HEK293 (cell line): Measurements from ENCODE around the gene LILRA2.
"Not testable (repeated sequence)": the region's sequence is repeated elsewhere in the genome, so short reads cannot be mapped to it uniquely, and the experiment has no call there.

ENCODE experiments used
- CTCF ChIA-PET: fragments of 350-600 bp; formaldehyde crosslinking; extraction: SDS; loops from one replicate; lab custom pipeline; 2021; ENCODE audit warnings: antibody characterized with exemption; lab: Yijun Ruan, JAX
- POLR2A ChIA-PET: fragments of 300-600 bp; formaldehyde crosslinking; extraction: SDS; loops from one replicate; lab custom pipeline; 2020; ENCODE audit warnings: antibody characterized with exemption, inconsistent platforms; lab: Yijun Ruan, JAX
- H3K27ac ChIP-seq: fragments of 200-500 bp; sonication (Bioruptor generic); 2 replicates; pipeline ENCODE4 v1.5.1; 2014; ENCODE audit warnings: low read depth, low read length, control low read depth, inconsistent platforms; ENCODE audit errors: extremely low read depth
- H3K36me3 ChIP-seq, 2 experiments: fragments of 200-500 bp in 1 of 2; sonication (Bioruptor generic) in 1 of 2; 1 replicate in 1 of 2; 2 replicates in 1 of 2; pipeline ENCODE4 v1.5.1; 2014 to 2017; ENCODE audit warnings: inconsistent platforms in 2 of 2, low read length in 2 of 2; ENCODE audit not compliant: control insufficient read depth in 2 of 2, insufficient read depth in 1 of 2
- H3K4me1 ChIP-seq: fragments of 200-500 bp; sonication (Bioruptor generic); 2 replicates; pipeline ENCODE4 v1.5.1; 2014; ENCODE audit warnings: mild to moderate bottlenecking, low read length, inconsistent platforms; ENCODE audit not compliant: control insufficient read depth, insufficient read depth
- H3K4me3 ChIP-seq: 2 replicates; pipeline ENCODE4 v1.5.1; 2011; ENCODE audit warnings: low read depth, mild to moderate bottlenecking, control low read depth, low read length, moderate library complexity
- H3K9me3 ChIP-seq: fragments of 200-500 bp; sonication (Bioruptor generic); 2 replicates; pipeline ENCODE4 v1.5.1; 2014; ENCODE audit warnings: low read depth, low read length, inconsistent platforms; ENCODE audit not compliant: control insufficient read depth, insufficient read depth
- MZF1 ChIP-seq: fragments of 450-650 bp; formaldehyde crosslinking; IDR thresholded peaks from 2 replicates; pipeline ENCODE4 v1.5.1; 2017; ENCODE audit warnings: missing biosample characterization, missing genetic modification characterization, borderline replicate concordance
- PATZ1 ChIP-seq: fragments of 450-650 bp; formaldehyde crosslinking; IDR thresholded peaks from 2 replicates; pipeline ENCODE4 v1.5.1; 2016; ENCODE audit warnings: missing biosample characterization, missing genetic modification characterization
- SP3 ChIP-seq: fragments of 450-650 bp; formaldehyde crosslinking; IDR thresholded peaks from 2 replicates; pipeline ENCODE4 v1.5.1; 2016; ENCODE audit warnings: missing biosample characterization, missing genetic modification characterization
- ZBTB1 ChIP-seq: fragments of 450-650 bp; formaldehyde crosslinking; IDR thresholded peaks from 2 replicates; pipeline ENCODE4 v1.5.1; 2016; ENCODE audit warnings: missing biosample characterization, missing genetic modification characterization
- ZNF19 ChIP-seq: fragments of 450-650 bp; formaldehyde crosslinking; IDR thresholded peaks from 2 replicates; pipeline ENCODE4; 2016; ENCODE audit warnings: missing biosample characterization, missing genetic modification characterization, low read depth
- ZNF274 ChIP-seq, 2 experiments: fragments of 200-500 bp in 1 of 2; fragments of 450-650 bp in 1 of 2; sonication (Bioruptor generic) in 1 of 2; formaldehyde crosslinking in 1 of 2; IDR thresholded peaks; 2 replicates each; pipeline versions ENCODE4 v1.5.1 to v1.6.1; 2014 to 2016; ENCODE audit warnings: borderline replicate concordance in 1 of 2, inconsistent platforms in 1 of 2, low read length in 1 of 2, missing biosample characterization in 1 of 2, missing genetic modification characterization in 1 of 2
- ZNF398 ChIP-seq: fragments of 450-650 bp; formaldehyde crosslinking; IDR thresholded peaks from 2 replicates; pipeline ENCODE4 v1.5.1; 2017; ENCODE audit warnings: missing biosample characterization, missing genetic modification characterization
- ZNF501 ChIP-seq: fragments of 450-650 bp; formaldehyde crosslinking; IDR thresholded peaks from 2 replicates; pipeline ENCODE4 v1.5.1; 2016; ENCODE audit warnings: missing biosample characterization, missing genetic modification characterization
- ZNF623 ChIP-seq: fragments of 450-650 bp; formaldehyde crosslinking; IDR thresholded peaks from 2 replicates; pipeline ENCODE4 v1.5.1; 2016; ENCODE audit warnings: missing biosample characterization, missing genetic modification characterization
- ZNF645 ChIP-seq: fragments of 450-650 bp; formaldehyde crosslinking; IDR thresholded peaks from 2 replicates; pipeline ENCODE4; 2016; ENCODE audit warnings: missing biosample characterization, missing genetic modification characterization
- ZNF701 ChIP-seq: fragments of 450-650 bp; formaldehyde crosslinking; IDR thresholded peaks from 2 replicates; pipeline ENCODE4 v1.5.1; 2016; ENCODE audit warnings: missing biosample characterization, missing genetic modification characterization
- ZNF776 ChIP-seq: fragments of 450-650 bp; formaldehyde crosslinking; IDR thresholded peaks from 2 replicates; pipeline ENCODE4 v1.5.0; 2017; ENCODE audit warnings: missing biosample characterization, missing genetic modification characterization, borderline replicate concordance
- ZXDB ChIP-seq: fragments of 450-650 bp; formaldehyde crosslinking; IDR thresholded peaks from 2 replicates; pipeline ENCODE4 v1.5.1; 2016; ENCODE audit warnings: missing biosample characterization, missing genetic modification characterization
- TF ChIP-seq, protein P1 (sequence below): fragments of 450-650 bp; formaldehyde crosslinking; IDR thresholded peaks from 2 replicates; pipeline ENCODE4 v1.5.1; 2016; ENCODE audit warnings: missing biosample characterization, missing genetic modification characterization

The LILRA2 gene

DNA sequence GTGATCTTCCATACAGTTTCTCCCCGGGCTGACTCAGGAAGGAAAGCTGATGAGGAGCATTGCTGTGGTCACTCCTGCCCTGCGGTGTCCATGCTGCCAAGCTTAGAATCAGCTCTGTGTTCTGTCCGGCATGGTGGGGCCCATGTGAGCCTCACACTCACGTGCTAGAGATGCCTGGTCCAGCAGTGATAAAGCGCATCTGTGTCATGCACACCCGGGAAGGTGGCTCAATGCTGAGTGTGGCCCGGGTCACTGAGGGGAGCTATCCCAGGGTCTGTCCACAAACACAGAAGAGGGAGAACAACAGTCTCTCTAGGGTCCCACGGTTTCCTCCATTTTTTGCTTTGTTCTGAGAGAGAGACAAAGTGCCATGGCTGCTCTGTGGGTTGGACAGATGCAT lies 53.2 kb downstream of the LILRA2 start (continued):
- no peak for TF ChIP-seq ZNF274 (IDR thresholded peaks at IDR 0.05; ENCODE audit: low read length)
- TF ChIP-seq ZNF274 (tag by site-specific recombination; IDR thresholded peaks at IDR 0.05; ENCODE audit: borderline replicate concordance): no peak
- no peak for TF ChIP-seq ZXDB (tag by site-specific recombination)
- TF ChIP-seq ZNF701 (tag by site-specific recombination): no peak
- TF ChIP-seq ZNF776: no peak
- no peak for TF ChIP-seq ZNF398 (tag by site-specific recombination)
- TF ChIP-seq ZBTB1 (tag by site-specific recombination): no peak
- TF ChIP-seq PATZ1 (tag by site-specific recombination): no peak
- no peak for TF ChIP-seq MZF1 (tag by site-specific recombination)
- TF ChIP-seq, protein P1, sequence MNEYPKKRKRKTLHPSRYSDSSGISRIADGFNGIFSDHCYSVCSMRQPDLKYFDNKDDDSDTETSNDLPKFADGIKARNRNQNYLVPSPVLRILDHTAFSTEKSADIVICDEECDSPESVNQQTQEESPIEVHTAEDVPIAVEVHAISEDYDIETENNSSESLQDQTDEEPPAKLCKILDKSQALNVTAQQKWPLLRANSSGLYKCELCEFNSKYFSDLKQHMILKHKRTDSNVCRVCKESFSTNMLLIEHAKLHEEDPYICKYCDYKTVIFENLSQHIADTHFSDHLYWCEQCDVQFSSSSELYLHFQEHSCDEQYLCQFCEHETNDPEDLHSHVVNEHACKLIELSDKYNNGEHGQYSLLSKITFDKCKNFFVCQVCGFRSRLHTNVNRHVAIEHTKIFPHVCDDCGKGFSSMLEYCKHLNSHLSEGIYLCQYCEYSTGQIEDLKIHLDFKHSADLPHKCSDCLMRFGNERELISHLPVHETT (tag by site-specific recombination): no peak
- TF ChIP-seq ZNF645: no peak
- TF ChIP-seq ZNF623 (tag by site-specific recombination): no peak
- no peak for TF ChIP-seq ZNF501 (tag by site-specific recombination)
- TF ChIP-seq SP3 (tag by site-specific recombination): no peak
- TF ChIP-seq ZNF19 (tag by site-specific recombination): no peak

DNA sequence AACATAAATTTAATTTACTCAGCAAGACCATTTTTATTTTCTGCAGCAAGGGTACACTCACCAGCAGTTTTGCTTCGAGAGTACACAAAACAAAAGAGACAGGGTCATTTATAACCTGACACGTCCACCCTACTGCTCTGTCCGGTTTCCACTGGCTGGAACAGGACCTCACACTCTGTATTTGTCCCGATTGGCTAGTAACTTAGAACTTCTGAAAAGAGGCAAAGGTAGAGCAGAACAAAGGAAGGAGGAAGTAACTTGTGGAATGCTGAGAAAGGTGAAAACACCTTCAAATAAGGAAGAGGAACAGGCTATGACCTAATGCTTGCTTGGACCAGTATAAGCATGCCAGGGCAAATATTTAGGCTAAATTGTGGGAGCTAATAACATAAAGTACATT lies 54.3 kb downstream of the LILRA2 start:
- H3K4me3 ChIP-seq, H3K9me3 ChIP-seq, POLR2A ChIA-PET, H3K27ac ChIP-seq, H3K4me1 ChIP-seq, H3K36me3 ChIP-seq: not testable (repeated sequence)
- CTCF ChIA-PET: interaction anchor here (1.2 kb wide), 1 partner anchor 150 kb away, joined by 3 read pairs; no protein-coding TSS in a partner anchor

DNA sequence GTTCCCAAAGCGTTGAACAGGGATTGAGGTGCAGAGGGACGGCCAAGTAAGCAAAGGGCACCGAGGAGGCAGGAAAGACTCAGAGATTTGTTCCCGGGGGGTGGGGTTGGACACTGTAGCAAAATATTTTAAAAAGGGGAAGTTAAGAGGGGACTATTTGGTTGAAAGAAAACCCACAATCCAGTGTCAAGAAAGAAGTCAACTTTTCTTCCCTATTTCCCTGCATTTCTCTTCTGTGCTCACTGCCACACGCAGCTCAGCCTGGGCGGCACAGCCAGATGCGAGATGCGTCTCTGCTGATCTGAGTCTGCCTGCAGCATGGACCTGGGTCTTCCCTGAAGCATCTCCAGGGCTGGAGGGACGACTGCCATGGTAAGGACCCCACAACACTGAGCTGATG lies 56.7 kb downstream of the LILRA2 start, which contains the start of gene LILRB1:
Gene LILRB1, plus strand, starts transcription at position 223 of the 400 bp plus-strand sequence. CDS start 590 bp downstream, outside the sequence.
- H3K27ac ChIP-seq, H3K9me3 ChIP-seq, H3K36me3 ChIP-seq, H3K4me3 ChIP-seq, POLR2A ChIA-PET, H3K4me1 ChIP-seq: not testable (repeated sequence)
- CTCF ChIA-PET: interaction anchor here (0.6 kb wide), 1 partner anchor 777 kb away, joined by 3 read pairs; no protein-coding TSS in a partner anchor
